Mononuclear cell (primary cell): ENCODE results near the gene GCNT3. TPM values are rescaled to one million over a fixed set of nuclear protein-coding genes. Genes with fewer than 3 reads are reported as not detected.
A peak's percentile ranks its signal among the peaks of the same experiment; 100 is the strongest.

Experiments used
- H3K27me3 ChIP-seq: 2 replicates; pipeline ENCODE4 v1.6.0; 2011; ENCODE audit warnings: low read length, control low read depth; ENCODE audit not compliant: insufficient read depth
- H3K4me1 ChIP-seq: 2 replicates; pipeline ENCODE4 v1.5.1; 2011; ENCODE audit warnings: mild to moderate bottlenecking, low read length, control low read depth; ENCODE audit not compliant: insufficient read depth
- H3K4me3 ChIP-seq: 2 replicates; pipeline ENCODE4 v1.5.1; 2011; ENCODE audit warnings: mild to moderate bottlenecking, low read length, moderate library complexity
- H3K9me3 ChIP-seq: 2 replicates; pipeline ENCODE4 v1.5.1; 2011; ENCODE audit warnings: low read depth, mild to moderate bottlenecking, control low read depth, low read length
- total RNA-seq: library from RNA; depleted of rRNA; stranded (reverse); fragments of >200 nt; gene quantifications from one replicate; pipeline ENCODE4 v1.2.3, GENCODE V29; 2012

Gene GCNT3
- total RNA-seq, 1 donor: not detected

GRCh38 chr15:59647085-59647484 is 35.5 kb downstream of the GCNT3 start:
- Histone ChIP-seq H3K4me3 (no peak overlapping the region), H3K4me1 (no peaks in the 10 kb centered on the region), H3K9me3 (no peaks in the 10 kb centered on the region), H3K27me3 (no peaks in the 10 kb centered on the region)

GRCh38 chr15:59649603-59650002 is 38.0 kb downstream of the GCNT3 start:
- H3K9me3 ChIP-seq: no peaks in the 10 kb centered on the region
- no peaks in the 10 kb centered on the region for H3K27me3 ChIP-seq
- no peak overlapping the region for H3K4me3 ChIP-seq
- H3K4me1 ChIP-seq: no peaks in the 10 kb centered on the region

- Histone ChIP-seq H3K27me3 (no peaks in the 10 kb centered on the region), H3K4me3 (no peak overlapping the region), H3K4me1 (peaks cover 23% of the 10 kb centered on the region), H3K9me3 (no peaks in the 10 kb centered on the region)
These were observed 42.5 kb downstream of the GCNT3 start for GRCh38 chr15:59654046-59654445.

- no peaks in the 10 kb centered on the region for H3K27me3 ChIP-seq
- no peaks in the 10 kb centered on the region for H3K9me3 ChIP-seq
- peaks cover 23% of the 10 kb centered on the region for H3K4me1 ChIP-seq
- peak within 1 kb of the TSS; percentile 71 for H3K4me3 ChIP-seq
These were observed 45.5 kb downstream of the GCNT3 start, which contains the start of gene GTF2A2 for GRCh38 chr15:59656897-59657634. Gene GTF2A2, minus strand, starts transcription at chr15:59657515. Its CDS starts 5,238 bp downstream, at chr15:59652277.

- Histone ChIP-seq H3K4me1 (peaks cover 23% of the 10 kb centered on the region), H3K4me3 (peak overlapping the region; percentile 71), H3K27me3 (no peaks in the 10 kb centered on the region), H3K9me3 (no peaks in the 10 kb centered on the region)
These were observed 46.1 kb downstream of the GCNT3 start for GRCh38 chr15:59657635-59658125.

GRCh38 chr15:59659366-59659765 is 47.8 kb downstream of the GCNT3 start:
- Histone ChIP-seq H3K27me3 (no peaks in the 10 kb centered on the region), H3K9me3 (no peaks in the 10 kb centered on the region), H3K4me3 (no peak overlapping the region), H3K4me1 (peaks cover 23% of the 10 kb centered on the region)

GRCh38 chr15:59662260-59662659 is 50.7 kb downstream of the GCNT3 start:
- Histone ChIP-seq H3K4me1 (peaks cover 6% of the 10 kb centered on the region), H3K4me3 (no peak overlapping the region), H3K27me3 (no peaks in the 10 kb centered on the region), H3K9me3 (no peaks in the 10 kb centered on the region)

DNA sequence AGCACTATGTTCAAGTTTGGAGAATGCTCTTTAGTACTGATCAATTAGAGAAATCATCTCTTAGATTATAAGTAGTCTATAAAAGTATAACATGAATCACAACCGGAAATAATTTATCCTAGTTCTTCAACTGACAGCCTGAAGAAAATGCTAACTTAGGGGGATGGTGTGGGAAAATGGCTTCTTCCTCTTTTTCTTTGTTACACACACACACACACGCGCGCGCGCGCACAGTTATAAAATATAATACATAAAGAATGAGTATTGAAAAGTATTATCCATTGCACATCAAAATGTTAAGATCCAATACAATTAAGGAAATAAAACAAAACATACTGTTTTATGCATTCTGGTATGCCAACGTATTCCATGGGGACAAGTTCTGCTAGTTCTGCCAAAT is 57.0 kb downstream of the GCNT3 start:
- H3K9me3 ChIP-seq: no peaks in the 10 kb centered on the region

More for the DNA sequence above, 57.0 kb downstream of the GCNT3 start:
- Histone ChIP-seq H3K4me1 (no peaks in the 10 kb centered on the region), H3K4me3 (no peak overlapping the region), H3K27me3 (no peaks in the 10 kb centered on the region)

Other genes with a start within 250 kb of the GCNT3 start
- gene MYO1E, start 238.9 kb upstream of the GCNT3 start, total RNA-seq: 17.3 TPM
- gene FAM81A, start 173.6 kb upstream of the GCNT3 start, total RNA-seq: 0.94 TPM
- 31.2 TPM for gene GTF2A2, start 45.7 kb downstream of the GCNT3 start, total RNA-seq
- 290 TPM for gene BNIP2, start 77.5 kb downstream of the GCNT3 start, total RNA-seq